K562 (cell line): ENCODE results near the gene KRT75. TPM values are rescaled to one million over a fixed set of nuclear protein-coding genes. Genes with fewer than 3 reads are reported as not detected.

Source experiments
- ATAC-seq: fragments of 200-7000 bp; cut with Tn5 transposase; 3 replicates; pipeline ENCODE4 v1.9.1; 2020; ENCODE audit warnings: moderate library complexity
- BruUV-seq: library from RNA; stranded (reverse); fragments of 400-500 nt; replicated peaks from 2 replicates; lab custom pipeline; 2021; lab: Mats Ljungman, UMichigan
- CTCF ChIA-PET: fragments of 300-600 bp; formaldehyde crosslinking; extraction: SDS; loops from one replicate; lab custom pipeline; 2021; ENCODE audit warnings: low intra/inter-chr PET ratio; lab: Yijun Ruan, JAX
- POLR2A ChIA-PET: fragments of 300-600, 350-650 bp; sonication (Branson Sonifier 250); formaldehyde crosslinking; extraction: SDS; loops from one replicate; lab custom pipeline; 2021; ENCODE audit warnings: antibody characterized with exemption, inconsistent platforms; lab: Yijun Ruan, JAX
- DNase-seq, 4 experiments: peaks; one replicate each; pipeline versions ENCODE4 v3.0.0 to v3.0.0-alpha.2; 2011 to 2018; ENCODE audit warnings: low spot score in 3 of 4, mixed read lengths in 3 of 4; ENCODE audit errors: extremely low read depth in 1 of 4
- FAIRE-seq: peaks from 2 replicates; lab custom pipeline; 2011; peaks lifted over from hg19 to GRCh38; lab: Jason Lieb, UNC
- H2AFZ ChIP-seq: 2 replicates; pipeline ENCODE4 v1.6.0; 2011; ENCODE audit warnings: low read depth, low read length, control low read depth, inconsistent platforms
- H3K27ac ChIP-seq: fragments of 200-600 bp; 3 replicates; pipeline ENCODE4 v1.8.0; 2011; ENCODE audit warnings: low read depth, mild to moderate bottlenecking, control low read depth, inconsistent platforms, low read length, moderate library complexity, mixed read lengths; ENCODE audit errors: extremely low read depth
- H3K27me3 ChIP-seq, 2 experiments: fragments of 300-600 bp in 1 of 2; 2 replicates in 1 of 2; 3 replicates in 1 of 2; pipeline versions ENCODE4 v1.6.0 to v1.8.0; 2011; ENCODE audit warnings: inconsistent platforms in 2 of 2, low read length in 2 of 2, mild to moderate bottlenecking in 1 of 2, mixed read lengths in 1 of 2, moderate library complexity in 1 of 2; ENCODE audit not compliant: control insufficient read depth in 2 of 2, insufficient read depth in 2 of 2
- H3K36me3 ChIP-seq: fragments of 300-600 bp; 3 replicates; pipeline ENCODE4 v1.8.0; 2011; ENCODE audit warnings: mild to moderate bottlenecking, low read length, inconsistent platforms; ENCODE audit not compliant: control insufficient read depth, insufficient read depth
- H3K4me1 ChIP-seq, 2 experiments: fragments of 200-600 bp in 1 of 2; replicated peaks in 1 of 2; 2 replicates in 1 of 2; 3 replicates in 1 of 2; pipeline versions ENCODE4 v1.5.1 to v1.8.0; 2011; ENCODE audit warnings: inconsistent platforms in 2 of 2, low read length in 2 of 2, mild to moderate bottlenecking in 1 of 2, mixed read lengths in 1 of 2, moderate library complexity in 1 of 2; ENCODE audit not compliant: control insufficient read depth in 2 of 2, insufficient read depth in 2 of 2
- H3K4me2 ChIP-seq: 2 replicates; pipeline ENCODE4 v1.6.1; 2011; ENCODE audit warnings: low read length, control low read depth, inconsistent platforms, mixed read lengths; ENCODE audit not compliant: insufficient read depth
- H3K4me3 ChIP-seq: fragments of 200-600 bp; sonication (generic), shearing (Covaris generic); 2 replicates; pipeline ENCODE4 v1.5.1; 2016; ENCODE audit warnings: control low read depth, inconsistent platforms
- H3K79me2 ChIP-seq: fragments of 200-600 bp; 3 replicates; pipeline ENCODE4 v1.8.0; 2011; ENCODE audit warnings: low read length, inconsistent platforms; ENCODE audit not compliant: control insufficient read depth, insufficient read depth
- H3K9ac ChIP-seq, 2 experiments: 2 replicates each; pipeline versions ENCODE4 v1.6.0 to v1.6.1; 2011; ENCODE audit warnings: low read depth in 2 of 2, low read length in 2 of 2, control low read depth in 1 of 2, inconsistent platforms in 1 of 2, mild to moderate bottlenecking in 1 of 2, mixed read lengths in 1 of 2; ENCODE audit not compliant: insufficient read depth in 1 of 2
- H3K9me1 ChIP-seq: one replicate; pipeline ENCODE4 v1.6.0; 2011; ENCODE audit warnings: inconsistent platforms, mild to moderate bottlenecking, low read length, moderate library complexity; ENCODE audit not compliant: control insufficient read depth, insufficient read depth
- H3K9me3 ChIP-seq: replicated peaks from 2 replicates; pipeline ENCODE4 v1.5.1; 2011; ENCODE audit warnings: low read depth, low read length, inconsistent platforms; ENCODE audit not compliant: control insufficient read depth, insufficient read depth
- H4K20me1 ChIP-seq: replicated peaks from 2 replicates; pipeline ENCODE4 v1.6.1; 2011; ENCODE audit warnings: low read length, inconsistent platforms, mixed read lengths; ENCODE audit not compliant: control insufficient read depth, insufficient read depth
- ADNP ChIP-seq: fragments of 200-800 bp; sonication (Bioruptor generic); IDR thresholded peaks from 2 replicates; pipeline ENCODE4 v1.6.1; 2016; ENCODE audit warnings: missing genetic modification characterization, missing compliant biosample characterization
- JUN ChIP-seq, 2 experiments: sonication (generic) in 1 of 2; formaldehyde crosslinking in 1 of 2; IDR thresholded peaks; 2 replicates each; pipeline versions ENCODE4 v1.6.1 to v1.8.0; 2012 to 2022; ENCODE audit warnings: borderline replicate concordance in 2 of 2, mild to moderate bottlenecking in 2 of 2, improper control_type of control experiment in 1 of 2, low read depth in 1 of 2, low read length in 1 of 2, missing genetic modification reagents in 1 of 2
- MCM5 ChIP-seq: fragments of 450-650 bp; IDR thresholded peaks from 2 replicates; pipeline ENCODE4 v1.6.1; 2016; ENCODE audit warnings: low read depth
- MTA2 ChIP-seq: fragments of 450-650 bp; IDR thresholded peaks from 2 replicates; pipeline ENCODE4 v1.6.1; 2016; ENCODE audit warnings: low read depth
- MTF1 ChIP-seq: fragments of 250-450 bp; sonication (Bioruptor Pico); IDR thresholded peaks from 2 replicates; pipeline ENCODE4 v1.9.0; 2021; ENCODE audit warnings: moderate library complexity, mild to moderate bottlenecking, inconsistent platforms, borderline replicate concordance
- MXI1 ChIP-seq: IDR thresholded peaks from 2 replicates; pipeline ENCODE4 v1.6.1; 2011; ENCODE audit warnings: low read depth, mild to moderate bottlenecking, improper control_type of control experiment, low read length
- NFATC3 ChIP-seq: fragments of 450-650 bp; IDR thresholded peaks from 2 replicates; pipeline ENCODE4 v1.6.1; 2017; ENCODE audit warnings: mild to moderate bottlenecking
- PTBP1 ChIP-seq: fragments of 200-400 bp; formaldehyde crosslinking; IDR thresholded peaks from 2 replicates; pipeline ENCODE4 v1.6.1; 2017; ENCODE audit warnings: low read depth, low read length
- RFX5 ChIP-seq: IDR thresholded peaks from 2 replicates; pipeline ENCODE4 v1.6.1; 2011; ENCODE audit warnings: low read depth, mild to moderate bottlenecking, improper control_type of control experiment, low read length
- ZNF174 ChIP-seq: fragments of 250-450 bp; sonication (Bioruptor Pico); IDR thresholded peaks from 2 replicates; pipeline ENCODE4 v1.4.0; 2020; ENCODE audit warnings: mild to moderate bottlenecking
- ZNF449 ChIP-seq: fragments of 250-450 bp; sonication (Bioruptor Pico); IDR thresholded peaks from 2 replicates; pipeline ENCODE4 v1.8.0; 2022; ENCODE audit warnings: moderate library complexity, mild to moderate bottlenecking, inconsistent platforms
- ZNF764 ChIP-seq: fragments of 250-450 bp; sonication (Bioruptor Pico); IDR thresholded peaks from 2 replicates; pipeline ENCODE4 v1.4.0; 2020; ENCODE audit warnings: low read depth, mild to moderate bottlenecking, moderate library complexity
- ZNF79 ChIP-seq: fragments of 250-450 bp; sonication (Bioruptor Pico); IDR thresholded peaks from 2 replicates; pipeline ENCODE4 v1.4.0; 2020; ENCODE audit warnings: low read depth, mild to moderate bottlenecking, moderate library complexity
- WGBS: fragments of 100-300 bp; shearing (Covaris generic); methylation state at CpG from one replicate; pipeline ENCODE4 v1.1.6; 2016; ENCODE audit warnings: low coverage, mixed read lengths; ENCODE audit not compliant: insufficient coverage; ENCODE audit errors: missing lambda C conversion rate; 5-methylcytosine and 5-hydroxymethylcytosine counted together
- in situ Hi-C: fragments of 300-500 bp; cut with MboI; formaldehyde crosslinking; loops from 4 replicates; pipeline ENCODE4 v1.15.0; 2018; ENCODE audit warnings: inconsistent platforms, mixed read lengths
- intact Hi-C: fragments of 100-400 bp; cut with micrococcal nuclease; formaldehyde crosslinking; loops from 2 replicates; pipeline ENCODE4 v1.14.2; 2022
- polyA plus RNA-seq, 8 experiments: library from polyadenylated mRNA; depleted of rRNA in 4 of 8; stranded (reverse) in 5 of 8; unstranded in 3 of 8; fragments of >200 nt; fragmentation: Nextera tagmentation in 2 of 8; fragmentation: Illumina TruSeq in 1 of 8; extraction: Ambion mirVana in 2 of 8; extraction: Trizol in 1 of 8; gene quantifications; 2 replicates each; pipeline versions ENCODE4 v1.2.1 to v1.2.3, GENCODE V29; 2011 to 2014; ENCODE audit warnings: inconsistent platforms in 1 of 8, missing spikeins in 1 of 8
- total RNA-seq, 7 experiments: library from RNA; depleted of rRNA in 6 of 7; stranded (reverse); fragments of >200 nt in 6 of 7; fragmentation: Illumina TruSeq in 2 of 7; extraction: Trizol in 2 of 7; gene quantifications; 2 replicates each; pipeline versions ENCODE4 v1.2.1 to v1.2.3, GENCODE V29; 2011 to 2021; ENCODE audit warnings: low replicate concordance in 1 of 7
- TF ChIP-seq, protein P1 (sequence below): fragments of 450-650 bp; IDR thresholded peaks from 2 replicates; pipeline ENCODE4 v1.6.1; 2018; ENCODE audit not compliant: partially characterized antibody
- TF ChIP-seq, protein P2 (sequence below): IDR thresholded peaks from 3 replicates; pipeline ENCODE4 v1.6.1; 2011; ENCODE audit warnings: borderline replicate concordance, mild to moderate bottlenecking; ENCODE audit not compliant: insufficient read length, insufficient read depth
- TF ChIP-seq, protein P3 (sequence below): fragments of 250-450 bp; sonication (Bioruptor Pico); IDR thresholded peaks from 2 replicates; pipeline ENCODE4 v1.4.0; 2020; ENCODE audit warnings: mild to moderate bottlenecking, moderate library complexity

Gene KRT75
- total and polyA plus RNA-seq, 9 of the 15 experiments (the other 6 are each of a cell fraction or from before 2014, with no cell fraction given): not detected

DNA sequence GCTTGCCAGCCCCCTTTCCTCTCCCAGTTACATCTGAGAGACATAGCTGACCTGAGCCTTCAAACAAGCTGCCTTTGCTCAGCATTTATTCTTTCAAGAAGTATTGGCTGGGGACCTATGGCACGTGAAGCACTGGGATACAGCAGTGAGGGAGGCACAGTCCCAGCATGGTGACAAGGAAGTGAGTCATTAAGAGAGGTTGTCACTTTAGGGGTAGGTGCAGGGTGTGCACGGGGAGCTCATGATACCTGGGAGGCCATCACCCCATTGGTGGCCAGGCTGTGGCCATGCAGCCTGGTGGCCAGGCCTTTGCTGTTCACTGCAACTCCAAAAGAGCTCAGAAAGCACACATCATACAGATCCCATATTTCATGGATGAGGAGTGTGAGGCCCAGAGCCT is 5.7 kb upstream of the KRT75 start:
- no peak overlapping the region for H3K4me2 ChIP-seq
- FAIRE-seq: no peak
- no peaks in the 10 kb centered on the region for H3K9me1 ChIP-seq
- in situ Hi-C loops: no loop called here
- no peak for ATAC-seq
- no peak overlapping the region for H3K9ac ChIP-seq
- no peak overlapping the region for H2AFZ ChIP-seq
- H3K4me3 ChIP-seq: no peak overlapping the region
- no peak for DNase-seq
- H3K27me3 ChIP-seq: peaks cover 0 to 27% of the 10 kb centered on the region in 2 experiments
- 0% methylated on average over 2 of the region's 2 CpGs for WGBS
- H3K4me1 ChIP-seq: no peaks in the 10 kb centered on the region
- no peaks in the 10 kb centered on the region for H3K79me2 ChIP-seq
- H3K27ac ChIP-seq: no peak overlapping the region
- no TSS peak for BruUV-seq
- CTCF ChIA-PET: no interaction called here
- H4K20me1 ChIP-seq: no peaks in the 10 kb centered on the region
- POLR2A ChIA-PET: interaction anchor here (1.2 to 1.3 kb wide), 2 partner anchors 10 to 14 kb away, joined by 3 to 4 read pairs; no protein-coding TSS in a partner anchor
- H3K9me3 ChIP-seq: no peaks in the 10 kb centered on the region
- intact Hi-C loops: no loop called here
- no peaks in the 10 kb centered on the region for H3K36me3 ChIP-seq
- no peak for TF ChIP-seq MTA2
- TF ChIP-seq ADNP (tag): no peak
- TF ChIP-seq MCM5: no peak
- no peak for TF ChIP-seq ZNF174 (CRISPR knock-in tag)
- no peak for TF ChIP-seq NFATC3
- TF ChIP-seq, protein P1, sequence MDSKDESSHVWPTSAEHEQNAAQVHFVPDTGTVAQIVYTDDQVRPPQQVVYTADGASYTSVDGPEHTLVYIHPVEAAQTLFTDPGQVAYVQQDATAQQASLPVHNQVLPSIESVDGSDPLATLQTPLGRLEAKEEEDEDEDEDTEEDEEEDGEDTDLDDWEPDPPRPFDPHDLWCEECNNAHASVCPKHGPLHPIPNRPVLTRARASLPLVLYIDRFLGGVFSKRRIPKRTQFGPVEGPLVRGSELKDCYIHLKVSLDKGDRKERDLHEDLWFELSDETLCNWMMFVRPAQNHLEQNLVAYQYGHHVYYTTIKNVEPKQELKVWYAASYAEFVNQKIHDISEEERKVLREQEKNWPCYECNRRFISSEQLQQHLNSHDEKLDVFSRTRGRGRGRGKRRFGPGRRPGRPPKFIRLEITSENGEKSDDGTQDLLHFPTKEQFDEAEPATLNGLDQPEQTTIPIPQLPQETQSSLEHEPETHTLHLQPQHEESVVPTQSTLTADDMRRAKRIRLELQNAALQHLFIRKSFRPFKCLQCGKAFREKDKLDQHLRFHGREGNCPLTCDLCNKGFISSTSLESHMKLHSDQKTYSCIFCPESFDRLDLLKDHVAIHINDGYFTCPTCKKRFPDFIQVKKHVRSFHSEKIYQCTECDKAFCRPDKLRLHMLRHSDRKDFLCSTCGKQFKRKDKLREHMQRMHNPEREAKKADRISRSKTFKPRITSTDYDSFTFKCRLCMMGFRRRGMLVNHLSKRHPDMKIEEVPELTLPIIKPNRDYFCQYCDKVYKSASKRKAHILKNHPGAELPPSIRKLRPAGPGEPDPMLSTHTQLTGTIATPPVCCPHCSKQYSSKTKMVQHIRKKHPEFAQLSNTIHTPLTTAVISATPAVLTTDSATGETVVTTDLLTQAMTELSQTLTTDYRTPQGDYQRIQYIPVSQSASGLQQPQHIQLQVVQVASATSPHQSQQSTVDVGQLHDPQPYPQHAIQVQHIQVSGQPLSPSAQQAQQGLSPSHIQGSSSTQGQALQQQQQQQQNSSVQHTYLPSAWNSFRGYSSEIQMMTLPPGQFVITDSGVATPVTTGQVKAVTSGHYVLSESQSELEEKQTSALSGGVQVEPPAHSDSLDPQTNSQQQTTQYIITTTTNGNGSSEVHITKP: no peak
- TF ChIP-seq MXI1: no peak
- TF ChIP-seq ZNF79 (CRISPR knock-in tag): no peak
- TF ChIP-seq, protein P2, sequence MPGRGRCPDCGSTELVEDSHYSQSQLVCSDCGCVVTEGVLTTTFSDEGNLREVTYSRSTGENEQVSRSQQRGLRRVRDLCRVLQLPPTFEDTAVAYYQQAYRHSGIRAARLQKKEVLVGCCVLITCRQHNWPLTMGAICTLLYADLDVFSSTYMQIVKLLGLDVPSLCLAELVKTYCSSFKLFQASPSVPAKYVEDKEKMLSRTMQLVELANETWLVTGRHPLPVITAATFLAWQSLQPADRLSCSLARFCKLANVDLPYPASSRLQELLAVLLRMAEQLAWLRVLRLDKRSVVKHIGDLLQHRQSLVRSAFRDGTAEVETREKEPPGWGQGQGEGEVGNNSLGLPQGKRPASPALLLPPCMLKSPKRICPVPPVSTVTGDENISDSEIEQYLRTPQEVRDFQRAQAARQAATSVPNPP: no peak
- TF ChIP-seq RFX5: no peak
- no peak for TF ChIP-seq MTF1
- TF ChIP-seq, protein P3, sequence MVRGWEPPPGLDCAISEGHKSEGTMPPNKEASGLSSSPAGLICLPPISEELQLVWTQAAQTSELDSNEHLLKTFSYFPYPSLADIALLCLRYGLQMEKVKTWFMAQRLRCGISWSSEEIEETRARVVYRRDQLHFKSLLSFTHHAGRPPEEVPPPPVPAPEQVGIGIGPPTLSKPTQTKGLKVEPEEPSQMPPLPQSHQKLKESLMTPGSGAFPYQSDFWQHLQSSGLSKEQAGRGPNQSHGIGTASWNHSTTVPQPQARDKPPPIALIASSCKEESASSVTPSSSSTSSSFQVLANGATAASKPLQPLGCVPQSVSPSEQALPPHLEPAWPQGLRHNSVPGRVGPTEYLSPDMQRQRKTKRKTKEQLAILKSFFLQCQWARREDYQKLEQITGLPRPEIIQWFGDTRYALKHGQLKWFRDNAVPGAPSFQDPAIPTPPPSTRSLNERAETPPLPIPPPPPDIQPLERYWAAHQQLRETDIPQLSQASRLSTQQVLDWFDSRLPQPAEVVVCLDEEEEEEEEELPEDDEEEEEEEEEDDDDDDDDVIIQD: no peak
- no peak for TF ChIP-seq ZNF449
- no peak for TF ChIP-seq JUN (IDR thresholded peaks at IDR 0.05; ENCODE audit: borderline replicate concordance, low read depth, low read length)
- TF ChIP-seq JUN (CRISPR knock-in tag; IDR thresholded peaks at IDR 0.05; ENCODE audit: borderline replicate concordance): no peak
- no peak for TF ChIP-seq PTBP1
- TF ChIP-seq ZNF764 (CRISPR knock-in tag): no peak
